H54 (cell line): ENCODE data around the gene RPN1.
"Not testable (repeated sequence)": the region's sequence is repeated elsewhere in the genome, so short reads cannot be mapped to it uniquely, and the experiment has no call there.

Experiments used
- DNase-seq: peaks from one replicate; pipeline ENCODE4 v3.0.0; 2011; ENCODE audit warnings: low spot score, mixed read lengths; ENCODE audit not compliant: insufficient read length
- FAIRE-seq: peaks from 3 replicates; lab custom pipeline; 2011; peaks lifted over from hg19 to GRCh38; lab: Jason Lieb, UNC
- POLR2A ChIP-seq: IDR thresholded peaks from 2 replicates; pipeline ENCODE4 v1.6.1; 2011; ENCODE audit warnings: low read depth, mild to moderate bottlenecking, low read length

The RPN1 gene

DNA sequence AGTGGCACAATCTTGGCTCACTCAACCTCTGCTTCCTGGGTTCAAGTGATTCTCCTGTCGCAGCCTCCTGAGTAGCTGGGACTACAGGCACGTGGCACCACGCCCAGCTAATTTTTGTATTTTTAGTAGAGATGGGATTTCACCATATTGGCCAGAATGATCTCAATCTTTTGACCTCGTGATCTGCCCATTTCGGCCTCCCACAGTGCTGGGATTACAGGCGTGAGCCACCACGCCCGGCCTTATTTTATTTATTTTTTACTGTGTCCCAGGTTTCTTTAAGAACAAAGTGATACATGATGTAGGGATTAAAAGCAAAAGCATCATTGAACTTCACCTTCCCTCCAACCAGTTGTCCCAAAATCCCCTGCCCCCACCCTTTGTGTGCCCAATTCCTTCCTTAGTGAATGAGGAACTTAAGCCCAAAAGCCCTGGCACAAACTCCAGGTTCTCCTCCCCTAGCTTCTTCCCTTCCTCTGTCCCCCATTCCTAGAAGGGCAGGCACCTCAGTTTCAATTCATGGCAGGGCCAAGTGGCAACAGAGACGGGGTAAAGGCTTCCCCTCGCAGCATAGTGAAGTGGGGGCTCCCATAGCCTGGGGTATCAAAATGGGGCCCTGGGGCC, 23.7 kb upstream of the RPN1 start:
- DNase-seq, result no peak
- no peak for TF ChIP-seq POLR2A
- FAIRE-seq, result no peak

DNA sequence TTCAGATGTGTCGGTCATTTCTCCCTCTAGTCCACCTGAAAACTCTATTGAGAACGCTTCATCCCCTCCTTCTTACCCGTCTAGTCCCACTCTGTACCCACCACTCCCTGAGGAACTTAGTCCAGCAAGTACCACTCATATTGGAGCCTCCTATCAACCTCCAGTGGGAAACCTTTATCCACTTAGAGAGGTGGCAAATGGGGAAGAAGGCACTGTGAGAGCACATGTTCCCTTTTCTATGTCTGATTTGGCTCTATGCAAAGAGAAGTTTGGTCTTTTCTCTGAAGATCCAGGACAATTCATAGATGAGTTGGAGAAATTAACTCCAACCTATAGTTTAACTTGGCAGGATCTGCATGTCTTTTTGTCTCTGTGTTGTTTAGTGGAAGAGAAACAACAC, 17.0 kb upstream of the RPN1 start:
- DNase-seq, result no peak
- no peak for TF ChIP-seq POLR2A
- FAIRE-seq, result no peak

DNA sequence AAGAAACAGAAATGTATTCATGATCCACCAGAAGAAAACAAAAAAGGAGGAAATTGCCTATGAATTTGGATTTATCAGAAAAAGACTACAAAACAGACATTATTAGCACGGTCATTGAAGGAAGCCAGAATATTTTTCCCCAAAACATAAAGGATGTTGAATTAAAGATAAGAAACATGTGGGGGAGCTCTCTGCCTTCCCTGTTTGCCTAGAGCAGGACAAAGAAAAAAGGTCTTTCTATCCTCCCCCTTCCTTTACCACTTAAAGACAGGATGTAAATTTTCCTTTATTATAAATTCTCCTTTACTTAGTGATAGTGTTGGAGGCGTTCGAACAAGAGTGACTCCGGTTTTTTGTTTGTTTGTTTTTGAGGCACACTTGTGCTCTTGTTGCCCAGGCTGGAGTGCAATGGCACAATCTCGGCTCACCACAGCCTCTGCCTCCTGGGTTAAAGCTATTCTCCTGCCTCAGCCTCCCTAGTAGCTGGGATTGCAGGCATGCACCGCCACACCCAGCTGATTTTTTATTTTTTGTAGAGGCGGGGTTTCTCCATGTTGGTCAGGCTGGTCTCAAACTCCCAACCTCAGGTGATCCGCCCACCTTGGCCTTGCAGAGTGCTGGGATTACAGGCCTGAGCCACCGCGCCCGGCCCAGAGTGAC, 14.9 kb upstream of the RPN1 start:
- no peak for DNase-seq
- no peak for FAIRE-seq
- no peak for TF ChIP-seq POLR2A

DNA sequence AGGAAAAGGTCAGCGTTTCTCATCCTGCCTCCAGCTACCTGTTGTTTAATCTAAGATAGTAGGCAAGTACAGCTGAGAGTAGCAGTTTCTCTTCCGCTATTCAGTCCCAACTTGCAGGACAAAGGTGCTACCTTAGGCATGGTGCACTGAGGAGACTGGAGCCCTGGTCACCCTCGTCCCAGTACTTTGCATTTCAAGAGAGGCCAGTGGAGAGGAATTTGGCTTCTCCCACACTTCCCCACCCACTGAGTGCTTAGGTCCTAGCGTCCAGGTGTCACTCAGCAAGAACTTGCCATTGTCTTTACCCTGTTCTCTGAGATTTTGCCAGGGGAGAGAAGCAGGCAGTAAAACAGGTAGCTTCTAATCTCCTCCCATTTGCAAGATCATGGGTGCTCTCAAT, 12.5 kb upstream of the RPN1 start:
- FAIRE-seq (no peak), DNase-seq (no peak)
- no peak for TF ChIP-seq POLR2A

DNA sequence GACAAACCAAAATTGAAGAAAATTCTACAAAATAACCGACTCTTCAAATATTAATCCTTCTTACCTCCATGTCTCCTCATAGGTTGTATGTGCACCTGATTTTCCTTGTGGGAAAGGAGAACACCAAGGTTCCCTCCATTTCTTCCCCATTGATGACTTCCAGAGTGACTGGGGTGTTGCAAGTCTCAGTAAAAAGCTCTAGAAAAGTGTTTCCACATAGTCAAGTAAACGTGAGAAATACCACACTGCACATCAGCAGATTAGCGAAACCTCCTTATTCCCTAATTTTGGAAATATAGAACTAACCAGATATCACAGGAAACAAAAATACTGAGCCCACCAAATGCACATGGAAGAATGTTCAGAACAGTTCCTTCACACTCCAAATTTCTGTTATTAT, 4.9 kb upstream of the RPN1 start:
- TF ChIP-seq POLR2A, result no peak
- FAIRE-seq, result no peak
- no peak for DNase-seq

DNA sequence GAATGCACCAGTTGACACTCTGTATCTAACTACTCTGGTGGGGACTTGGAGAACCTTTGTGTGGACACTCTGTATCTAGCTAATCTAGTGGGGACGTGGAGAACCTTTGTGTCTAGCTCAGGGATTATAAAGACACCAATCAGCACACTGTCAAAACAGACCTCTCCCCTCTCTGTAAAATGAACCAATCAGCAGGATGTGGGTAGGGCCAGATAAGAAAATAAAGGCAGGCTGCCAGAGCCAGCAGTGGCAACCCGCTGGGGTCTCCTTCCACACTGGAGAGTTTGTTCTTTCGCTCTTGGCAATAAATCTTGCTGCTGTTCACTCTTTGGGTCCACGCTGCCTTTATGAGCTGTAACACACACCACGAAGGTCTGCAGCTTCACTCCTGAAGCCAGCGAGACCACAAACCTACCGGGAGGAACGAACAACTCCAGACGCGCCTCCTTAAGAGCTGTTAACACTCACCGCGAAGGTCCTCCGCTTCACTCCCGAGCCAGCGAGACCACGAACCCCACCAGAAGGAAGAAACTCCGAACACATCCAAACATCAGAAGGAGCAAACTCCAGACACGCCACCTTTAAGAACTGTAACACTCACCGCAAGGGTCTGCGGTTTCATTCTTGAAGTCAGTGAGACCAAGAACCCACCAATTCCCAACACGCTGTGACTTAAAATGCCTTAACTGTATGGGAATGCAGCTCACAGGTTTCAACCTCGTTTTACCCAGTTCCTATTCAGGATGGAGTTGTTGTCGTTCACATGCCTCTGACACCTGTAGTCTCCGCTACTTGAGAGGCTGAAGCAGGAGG, 3.6 kb upstream of the RPN1 start:
- not testable (repeated sequence) for FAIRE-seq

DNA sequence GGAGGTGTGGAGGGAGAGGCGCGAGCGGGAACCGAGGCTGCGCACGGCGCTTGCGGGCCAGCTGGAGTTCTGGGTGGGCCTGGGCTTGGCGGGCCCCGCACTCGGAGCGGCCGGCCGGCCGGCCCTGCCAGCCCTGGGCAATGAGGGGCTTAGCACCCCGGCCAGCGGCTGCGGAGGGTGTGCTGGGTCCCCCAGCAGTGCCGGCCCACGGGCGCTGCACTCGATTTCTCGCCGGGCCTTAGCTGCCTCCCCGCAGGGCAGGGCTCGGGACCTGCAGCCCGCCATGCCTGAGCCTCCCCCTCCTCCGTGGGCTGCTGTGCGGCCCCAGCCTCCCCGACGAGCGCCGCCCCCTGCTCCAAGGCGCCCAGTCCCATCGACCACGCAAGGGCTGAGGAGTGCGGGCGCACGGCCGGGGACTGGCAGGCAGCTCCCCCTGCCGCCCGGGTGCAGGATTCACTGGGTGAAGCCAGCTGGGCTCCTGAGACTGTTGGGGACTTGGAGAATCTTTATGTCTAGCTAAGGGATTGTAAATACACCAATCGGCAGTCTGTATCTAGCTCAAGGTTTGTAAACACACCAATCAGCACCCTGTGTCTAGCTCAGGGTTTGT, 2.9 kb upstream of the RPN1 start:
- not testable (repeated sequence) for FAIRE-seq, DNase-seq

More for the DNA sequence above, 3.6 kb upstream of the RPN1 start:
- DNase-seq, result not testable (repeated sequence)

DNA sequence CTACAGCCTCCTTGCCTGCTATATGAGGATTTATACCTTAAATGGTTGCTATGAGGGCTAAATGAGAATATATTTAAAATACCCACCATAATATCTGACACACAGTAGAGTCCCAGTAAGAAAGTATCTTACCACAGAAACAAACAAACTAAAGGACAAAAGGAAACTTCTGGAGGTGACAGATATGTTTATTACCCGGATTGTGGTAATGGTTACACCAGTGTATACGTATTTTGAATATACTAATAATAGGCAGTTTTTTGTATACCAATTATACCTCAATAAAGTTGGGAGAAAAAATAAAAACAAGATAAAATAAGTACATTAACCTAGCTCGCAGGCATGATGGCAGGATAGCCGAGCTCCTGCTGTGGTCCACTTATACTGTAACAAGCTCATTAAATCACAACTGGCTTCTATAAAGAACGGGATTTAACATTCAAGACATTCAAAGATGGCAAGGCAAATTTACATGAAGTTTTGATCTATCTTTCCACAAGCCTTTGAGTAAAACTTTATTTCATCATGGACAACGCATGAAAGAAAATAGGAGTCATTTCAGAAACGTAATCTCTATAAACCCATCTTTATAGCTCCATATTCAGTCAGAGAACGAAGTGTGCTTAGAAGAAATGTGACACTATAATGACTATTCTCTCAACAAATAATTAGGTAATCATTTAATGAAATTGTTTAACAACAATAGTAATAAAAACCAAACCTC, 1.5 kb downstream of the RPN1 start:
- no peak for TF ChIP-seq POLR2A
- no peak for FAIRE-seq
- no peak for DNase-seq

DNA sequence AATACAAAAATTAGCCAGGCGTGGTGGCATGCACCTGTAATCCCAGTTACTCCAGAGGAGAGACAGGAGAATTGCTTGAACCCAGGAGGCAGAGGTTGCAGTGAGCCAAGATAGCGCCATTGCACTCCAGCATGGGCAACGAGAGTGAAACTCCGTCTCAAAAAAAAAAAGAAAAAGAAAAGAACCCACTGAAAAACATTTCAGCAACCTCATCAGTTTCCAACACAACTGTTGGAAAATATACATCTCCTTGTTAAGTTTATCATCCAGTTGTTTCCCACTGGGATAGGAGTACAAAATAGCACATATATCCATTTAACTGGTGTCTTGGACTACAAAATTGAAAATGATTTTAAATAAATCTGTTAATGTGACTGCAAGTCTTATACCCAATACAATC, 2.2 kb downstream of the RPN1 start:
- TF ChIP-seq POLR2A, result no peak
- no peak for FAIRE-seq
- DNase-seq, result no peak

DNA sequence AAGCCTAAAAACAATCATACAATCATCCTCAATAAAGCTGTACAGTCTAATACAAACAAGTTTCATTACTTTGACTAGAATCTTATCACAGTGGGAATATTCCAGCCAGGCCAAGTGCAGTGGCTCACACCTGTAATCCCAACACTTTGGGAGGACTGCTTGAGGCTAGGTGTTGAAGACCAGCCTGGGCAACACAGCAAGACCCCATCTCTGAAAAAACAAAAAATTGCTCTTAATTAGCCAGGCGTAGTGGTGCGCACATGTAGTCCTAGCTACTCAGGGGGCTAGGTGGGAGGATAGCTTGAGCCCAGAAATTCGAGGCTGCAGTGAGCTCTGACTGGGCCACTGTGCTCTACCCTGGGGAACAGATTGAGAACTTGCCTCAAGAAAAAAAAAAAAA, 3.3 kb downstream of the RPN1 start:
- FAIRE-seq, result no peak
- TF ChIP-seq POLR2A, result no peak

DNA sequence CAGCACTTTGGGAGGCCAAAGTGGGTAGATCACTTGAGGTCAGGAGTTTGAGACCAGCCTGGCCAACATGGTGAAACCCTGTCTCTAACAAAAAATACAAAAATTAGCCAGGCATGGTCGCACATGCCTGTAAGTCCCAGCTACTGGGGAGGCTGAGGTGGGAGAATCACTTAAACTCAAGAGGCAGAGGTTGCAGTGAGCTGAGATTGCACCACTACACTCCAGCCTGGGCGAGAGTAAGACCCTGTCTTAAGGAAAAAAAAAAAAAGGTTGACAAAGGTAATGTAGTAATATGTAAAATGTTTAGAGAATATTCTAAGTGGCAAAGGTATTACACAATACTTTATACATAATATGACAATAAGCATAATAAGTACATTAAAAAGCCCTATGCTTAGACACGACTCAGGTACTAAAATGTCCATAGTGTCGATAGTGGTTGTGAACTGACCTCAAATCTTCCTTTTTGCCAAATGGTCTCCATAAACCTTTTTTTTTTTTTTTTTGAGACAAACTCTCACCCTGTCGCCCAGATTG, 16.5 kb downstream of the RPN1 start:
- TF ChIP-seq POLR2A, result no peak
- DNase-seq, result no peak
- FAIRE-seq, result no peak

More for the DNA sequence above, 3.3 kb downstream of the RPN1 start:
- no peak for DNase-seq

DNA sequence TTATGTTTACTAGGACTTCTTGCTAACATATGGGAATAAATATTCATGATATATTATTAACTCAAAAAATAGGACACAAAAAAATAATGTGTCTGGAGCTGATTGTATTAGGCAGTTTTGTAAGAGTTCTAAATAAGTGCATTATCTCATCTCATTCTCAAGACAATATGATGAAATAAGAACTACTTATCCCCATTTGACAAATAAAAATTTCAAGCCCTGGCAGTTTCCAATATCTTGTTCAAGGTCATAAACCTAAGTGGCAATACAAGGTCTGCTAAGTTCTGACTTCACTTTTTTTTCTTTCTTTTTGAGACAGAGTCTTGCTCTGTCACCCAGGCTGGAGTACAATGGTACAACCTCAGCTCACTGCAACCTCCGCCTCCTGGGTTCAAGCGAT, 18.3 kb downstream of the RPN1 start:
- FAIRE-seq, result no peak
- DNase-seq, result no peak
- TF ChIP-seq POLR2A, result no peak

DNA sequence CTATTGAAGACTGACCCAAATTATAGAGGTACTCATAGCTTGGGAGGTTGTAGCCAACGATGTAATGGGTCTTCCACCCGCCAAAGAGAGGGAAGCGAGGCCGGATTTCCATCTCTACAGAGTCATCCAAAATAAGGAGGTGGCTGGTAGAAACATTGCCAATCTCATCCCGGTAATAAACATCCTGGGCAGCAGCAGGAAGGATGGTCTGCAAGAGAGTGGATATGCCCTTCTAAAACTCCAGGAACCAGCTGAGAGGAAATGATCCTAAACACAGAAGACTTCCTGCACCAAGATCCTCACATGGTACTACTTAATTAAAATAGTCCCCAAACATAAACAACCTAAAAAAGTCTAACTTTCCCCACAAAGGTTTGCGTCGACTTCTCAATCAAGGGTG, 20.7 kb downstream of the RPN1 start:
- FAIRE-seq (no peak), DNase-seq (no peak)
- TF ChIP-seq POLR2A, result no peak
